Neural crest cell (in vitro differentiated cells): ENCODE results near the gene AGBL1. TPM values are rescaled to one million over a fixed set of nuclear protein-coding genes. Genes with fewer than 3 reads are reported as not detected.

ENCODE experiments used
- DNase-seq: peaks from one replicate; pipeline ENCODE4 v3.0.0; 2021; ENCODE audit warnings: low read depth, mixed read lengths, low spot score
- H3K27ac Mint-ChIP-seq: one replicate; pipeline ENCODE4 v1.8.0; 2021; ENCODE audit warnings: mild to moderate bottlenecking, mixed read lengths; ENCODE audit not compliant: unreplicated experiment
- H3K27me3 Mint-ChIP-seq: 2 replicates; pipeline ENCODE4 v1.8.0; 2021; ENCODE audit warnings: low read depth, mild to moderate bottlenecking, mixed read lengths
- H3K36me3 Mint-ChIP-seq: 2 replicates; pipeline ENCODE4 v1.8.0; 2021; ENCODE audit warnings: low read depth, mild to moderate bottlenecking, mixed read lengths
- H3K4me1 Mint-ChIP-seq: 2 replicates; pipeline ENCODE4 v1.8.0; 2021; ENCODE audit warnings: mixed read lengths
- H3K4me3 Mint-ChIP-seq: one replicate; pipeline ENCODE4 v1.8.0; 2021; ENCODE audit warnings: mild to moderate bottlenecking, mixed read lengths
- H3K9me3 Mint-ChIP-seq: 2 replicates; pipeline ENCODE4 v1.8.0; 2021; ENCODE audit warnings: mixed read lengths
- CTCF ChIP-seq: fragments of 200-600 bp; sonication (generic); conservative IDR thresholded peaks from 2 replicates; pipeline ENCODE4 v1.5.0; 2021; ENCODE audit warnings: antibody characterized with exemption, mild to moderate bottlenecking
- total RNA-seq: library from RNA; stranded (reverse); gene quantifications from 2 replicates; pipeline ENCODE4 v1.2.1, GENCODE V29; 2021

Gene AGBL1
- total RNA-seq, 1 donor from 2014 or later, result 0.05 TPM

- no peaks in the 10 kb centered on the region for H3K36me3 Mint-ChIP-seq
- no peak overlapping the region for H3K4me3 Mint-ChIP-seq
- H3K27me3 Mint-ChIP-seq, result peaks cover 2% of the 10 kb centered on the region
- no peak for TF ChIP-seq CTCF
- no peak overlapping the region for H3K27ac Mint-ChIP-seq
- DNase-seq, result no peak
- H3K9me3 Mint-ChIP-seq, result no peaks in the 10 kb centered on the region
- H3K4me1 Mint-ChIP-seq, result no peaks in the 10 kb centered on the region
These were observed 523.8 kb downstream of the AGBL1 start for GRCh38 chr15:86603466-86603865.

GRCh38 chr15:86608461-86609205 is 529.0 kb downstream of the AGBL1 start:
- H3K36me3 Mint-ChIP-seq, result no peaks in the 10 kb centered on the region
- no peak for TF ChIP-seq CTCF
- H3K4me3 Mint-ChIP-seq, result no peak overlapping the region
- no peaks in the 10 kb centered on the region for H3K4me1 Mint-ChIP-seq
- no peak overlapping the region for H3K27ac Mint-ChIP-seq
- no peaks in the 10 kb centered on the region for H3K27me3 Mint-ChIP-seq
- H3K9me3 Mint-ChIP-seq, result no peaks in the 10 kb centered on the region
- DNase-seq, result no peak

GRCh38 chr15:86609275-86609674 is 529.6 kb downstream of the AGBL1 start:
- Mint-ChIP-seq H3K27me3 (no peaks in the 10 kb centered on the region), H3K4me3 (no peak overlapping the region), H3K36me3 (no peaks in the 10 kb centered on the region), H3K4me1 (no peaks in the 10 kb centered on the region), H3K9me3 (no peaks in the 10 kb centered on the region), H3K27ac (no peak overlapping the region)
- no peak for TF ChIP-seq CTCF
- no peak for DNase-seq

- no peak overlapping the region for H3K27ac Mint-ChIP-seq
- no peaks in the 10 kb centered on the region for H3K4me1 Mint-ChIP-seq
- no peak for DNase-seq
- no peaks in the 10 kb centered on the region for H3K36me3 Mint-ChIP-seq
- no peaks in the 10 kb centered on the region for H3K9me3 Mint-ChIP-seq
- H3K4me3 Mint-ChIP-seq, result no peak overlapping the region
- no peaks in the 10 kb centered on the region for H3K27me3 Mint-ChIP-seq
- no peak for TF ChIP-seq CTCF
These were observed 530.4 kb downstream of the AGBL1 start for GRCh38 chr15:86610038-86610437.

- no peaks in the 10 kb centered on the region for H3K9me3 Mint-ChIP-seq
- H3K36me3 Mint-ChIP-seq, result no peaks in the 10 kb centered on the region
- DNase-seq, result no peak
- no peaks in the 10 kb centered on the region for H3K4me1 Mint-ChIP-seq
- H3K4me3 Mint-ChIP-seq, result no peak overlapping the region
- no peak for TF ChIP-seq CTCF
- no peak overlapping the region for H3K27ac Mint-ChIP-seq
- no peaks in the 10 kb centered on the region for H3K27me3 Mint-ChIP-seq
These were observed 531.9 kb downstream of the AGBL1 start for GRCh38 chr15:86611417-86612040.
